ENCODE data around the gene HDAC7. TPM values are rescaled to one million over a fixed set of nuclear protein-coding genes. Genes with fewer than 3 reads are reported as not detected.

The HDAC7 gene
- total and polyA plus RNA-seq, 2 experiments from 2014 or later: 41.3 to 60.1 TPM

DNA sequence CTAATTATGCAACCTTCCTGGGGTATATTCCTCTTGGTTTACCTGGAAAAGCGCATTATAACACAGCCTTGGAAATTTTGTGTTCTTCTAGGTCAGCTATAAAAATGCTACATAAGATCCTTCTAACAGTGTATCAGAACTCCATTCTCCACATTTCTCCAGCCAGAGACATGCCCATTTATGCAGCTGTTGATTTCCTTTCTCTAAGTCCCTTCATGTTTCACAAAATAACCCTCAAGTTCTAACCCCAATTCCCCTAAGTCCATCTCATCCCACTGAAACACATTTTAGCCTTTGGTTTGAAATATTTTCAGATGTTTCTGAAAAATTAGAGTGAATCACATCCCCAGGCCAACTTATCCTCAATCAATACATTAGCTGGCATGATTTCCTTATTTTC lies 20.9 kb upstream of the HDAC7 start:
- H3K4me1 ChIP-seq (ENCODE audit: insufficient read depth): peaks cover 7% of the 10 kb centered on the region; the same call in 1 of the 2 replicates
- DNase-seq (ENCODE audit: low spot score) (no peak), ATAC-seq (no peak)
- H3K36me3 Mint-ChIP-seq (ENCODE audit: low read depth): no peaks in the 10 kb centered on the region; the same call in 2 of the 3 replicates
- no peaks in the 10 kb centered on the region for H3K79me2 ChIP-seq (replicated peaks; ENCODE audit: insufficient read depth)
- H3K27me3 Mint-ChIP-seq (ENCODE audit: insufficient read depth, low read depth, poor library complexity): peaks cover 22% of the 10 kb centered on the region
- no peaks in the 10 kb centered on the region for H3K36me3 ChIP-seq (ENCODE audit: insufficient read depth)
- H3K4me1 Mint-ChIP-seq: peaks cover 41% of the 10 kb centered on the region
- no peak overlapping the region for H3K4me2 ChIP-seq
- H2AFZ ChIP-seq: no peak overlapping the region
- H3F3A ChIP-seq (replicated peaks; ENCODE audit: low read depth): no peaks in the 10 kb centered on the region
- no peak overlapping the region for H3K27ac ChIP-seq (ENCODE audit: low read depth)
- no peaks in the 10 kb centered on the region for H3K27me3 ChIP-seq (ENCODE audit: insufficient read depth)
- TF ChIP-seq ETS1 (IDR thresholded peaks at IDR 0.05): no peak
- TF ChIP-seq ZNF331 (CRISPR knock-in tag; IDR thresholded peaks at IDR 0.05; ENCODE audit: low read depth): no peak
- TF ChIP-seq STAT1 (IDR thresholded peaks at IDR 0.05; ENCODE audit: unreplicated experiment): no peak
- no peak for TF ChIP-seq EZH2phosphoT487 (IDR thresholded peaks at IDR 0.05; ENCODE audit: unreplicated experiment)
- TF ChIP-seq CTCF (conservative IDR thresholded peaks at IDR 0.05; ENCODE audit: low read depth in 2 of 2): no peak
- no peak for TF ChIP-seq ZNF114 (CRISPR knock-in tag; IDR thresholded peaks at IDR 0.05)
- TF ChIP-seq, protein P1, sequence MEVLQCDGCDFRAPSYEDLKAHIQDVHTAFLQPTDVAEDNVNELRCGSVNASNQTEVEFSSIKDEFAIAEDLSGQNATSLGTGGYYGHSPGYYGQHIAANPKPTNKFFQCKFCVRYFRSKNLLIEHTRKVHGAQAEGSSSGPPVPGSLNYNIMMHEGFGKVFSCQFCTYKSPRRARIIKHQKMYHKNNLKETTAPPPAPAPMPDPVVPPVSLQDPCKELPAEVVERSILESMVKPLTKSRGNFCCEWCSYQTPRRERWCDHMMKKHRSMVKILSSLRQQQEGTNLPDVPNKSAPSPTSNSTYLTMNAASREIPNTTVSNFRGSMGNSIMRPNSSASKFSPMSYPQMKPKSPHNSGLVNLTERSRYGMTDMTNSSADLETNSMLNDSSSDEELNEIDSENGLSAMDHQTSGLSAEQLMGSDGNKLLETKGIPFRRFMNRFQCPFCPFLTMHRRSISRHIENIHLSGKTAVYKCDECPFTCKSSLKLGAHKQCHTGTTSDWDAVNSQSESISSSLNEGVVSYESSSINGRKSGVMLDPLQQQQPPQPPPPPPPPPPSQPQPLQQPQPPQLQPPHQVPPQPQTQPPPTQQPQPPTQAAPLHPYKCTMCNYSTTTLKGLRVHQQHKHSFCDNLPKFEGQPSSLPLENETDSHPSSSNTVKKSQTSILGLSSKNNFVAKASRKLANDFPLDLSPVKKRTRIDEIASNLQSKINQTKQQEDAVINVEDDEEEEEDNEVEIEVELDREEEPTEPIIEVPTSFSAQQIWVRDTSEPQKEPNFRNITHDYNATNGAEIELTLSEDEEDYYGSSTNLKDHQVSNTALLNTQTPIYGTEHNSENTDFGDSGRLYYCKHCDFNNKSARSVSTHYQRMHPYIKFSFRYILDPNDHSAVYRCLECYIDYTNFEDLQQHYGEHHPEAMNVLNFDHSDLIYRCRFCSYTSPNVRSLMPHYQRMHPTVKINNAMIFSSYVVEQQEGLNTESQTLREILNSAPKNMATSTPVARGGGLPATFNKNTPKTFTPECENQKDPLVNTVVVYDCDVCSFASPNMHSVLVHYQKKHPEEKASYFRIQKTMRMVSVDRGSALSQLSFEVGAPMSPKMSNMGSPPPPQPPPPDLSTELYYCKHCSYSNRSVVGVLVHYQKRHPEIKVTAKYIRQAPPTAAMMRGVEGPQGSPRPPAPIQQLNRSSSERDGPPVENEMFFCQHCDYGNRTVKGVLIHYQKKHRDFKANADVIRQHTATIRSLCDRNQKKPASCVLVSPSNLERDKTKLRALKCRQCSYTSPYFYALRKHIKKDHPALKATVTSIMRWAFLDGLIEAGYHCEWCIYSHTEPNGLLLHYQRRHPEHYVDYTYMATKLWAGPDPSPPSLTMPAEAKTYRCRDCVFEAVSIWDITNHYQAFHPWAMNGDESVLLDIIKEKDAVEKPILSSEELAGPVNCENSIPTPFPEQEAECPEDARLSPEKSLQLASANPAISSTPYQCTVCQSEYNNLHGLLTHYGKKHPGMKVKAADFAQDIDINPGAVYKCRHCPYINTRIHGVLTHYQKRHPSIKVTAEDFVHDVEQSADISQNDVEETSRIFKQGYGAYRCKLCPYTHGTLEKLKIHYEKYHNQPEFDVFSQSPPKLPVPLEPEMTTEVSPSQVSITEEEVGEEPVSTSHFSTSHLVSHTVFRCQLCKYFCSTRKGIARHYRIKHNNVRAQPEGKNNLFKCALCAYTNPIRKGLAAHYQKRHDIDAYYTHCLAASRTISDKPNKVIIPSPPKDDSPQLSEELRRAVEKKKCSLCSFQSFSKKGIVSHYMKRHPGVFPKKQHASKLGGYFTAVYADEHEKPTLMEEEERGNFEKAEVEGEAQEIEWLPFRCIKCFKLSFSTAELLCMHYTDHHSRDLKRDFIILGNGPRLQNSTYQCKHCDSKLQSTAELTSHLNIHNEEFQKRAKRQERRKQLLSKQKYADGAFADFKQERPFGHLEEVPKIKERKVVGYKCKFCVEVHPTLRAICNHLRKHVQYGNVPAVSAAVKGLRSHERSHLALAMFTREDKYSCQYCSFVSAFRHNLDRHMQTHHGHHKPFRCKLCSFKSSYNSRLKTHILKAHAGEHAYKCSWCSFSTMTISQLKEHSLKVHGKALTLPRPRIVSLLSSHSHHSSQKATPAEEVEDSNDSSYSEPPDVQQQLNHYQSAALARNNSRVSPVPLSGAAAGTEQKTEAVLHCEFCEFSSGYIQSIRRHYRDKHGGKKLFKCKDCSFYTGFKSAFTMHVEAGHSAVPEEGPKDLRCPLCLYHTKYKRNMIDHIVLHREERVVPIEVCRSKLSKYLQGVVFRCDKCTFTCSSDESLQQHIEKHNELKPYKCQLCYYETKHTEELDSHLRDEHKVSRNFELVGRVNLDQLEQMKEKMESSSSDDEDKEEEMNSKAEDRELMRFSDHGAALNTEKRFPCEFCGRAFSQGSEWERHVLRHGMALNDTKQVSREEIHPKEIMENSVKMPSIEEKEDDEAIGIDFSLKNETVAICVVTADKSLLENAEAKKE (CRISPR knock-in tag; IDR thresholded peaks at IDR 0.05): no peak
- no peak for TF ChIP-seq POLR2AphosphoS5 (IDR thresholded peaks at IDR 0.05; ENCODE audit: low read depth)
- TF ChIP-seq EZH2 (IDR thresholded peaks at IDR 0.05; ENCODE audit: low read depth, unreplicated experiment): no peak
- H3K4me3 Mint-ChIP-seq: no peak overlapping the region
- H4K20me1 ChIP-seq (replicated peaks; ENCODE audit: insufficient read depth): no peaks in the 10 kb centered on the region
- no peak overlapping the region for H3K27ac Mint-ChIP-seq
- H3K9me2 ChIP-seq (ENCODE audit: insufficient read depth): no peaks in the 10 kb centered on the region
- H3K4me3 ChIP-seq: no peak overlapping the region
- no peaks in the 10 kb centered on the region for H3K9me3 Mint-ChIP-seq

Data from GM23338 (cell line).